CMK (cell line): ENCODE data around the gene STAM.
"Not testable (repeated sequence)": the region's sequence is repeated elsewhere in the genome, so short reads cannot be mapped to it uniquely, and the experiment has no call there.

Source experiments
- DNase-seq: peaks from one replicate; pipeline ENCODE4 v3.0.0-alpha.2; 2010; ENCODE audit warnings: low read depth

The STAM gene

GRCh38 chr10:17676919-17677318 lies 33.0 kb downstream of the STAM start:
- DNase-seq, result no peak

GRCh38 chr10:17682236-17682946 lies 38.4 kb downstream of the STAM start:
- DNase-seq, result no peak

DNA sequence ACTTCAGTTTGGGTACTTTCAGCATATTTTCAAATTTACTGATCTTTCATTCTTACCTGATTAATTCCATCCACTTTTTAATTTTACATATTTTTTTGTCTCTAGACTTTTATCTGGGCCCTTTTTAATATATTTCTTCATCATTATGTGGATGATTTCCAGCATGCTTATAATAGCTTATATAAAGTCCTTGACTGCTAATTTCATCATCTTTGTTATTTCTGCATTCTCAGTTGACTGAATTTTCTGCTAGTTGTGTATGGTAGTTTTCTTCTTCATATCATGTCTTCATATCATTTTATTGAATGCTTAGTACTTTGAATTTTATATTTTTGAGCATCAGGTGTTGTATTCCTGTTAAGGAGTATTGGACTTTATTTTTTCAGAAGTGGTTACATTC lies 39.6 kb downstream of the STAM start:
- no peak for DNase-seq

DNA sequence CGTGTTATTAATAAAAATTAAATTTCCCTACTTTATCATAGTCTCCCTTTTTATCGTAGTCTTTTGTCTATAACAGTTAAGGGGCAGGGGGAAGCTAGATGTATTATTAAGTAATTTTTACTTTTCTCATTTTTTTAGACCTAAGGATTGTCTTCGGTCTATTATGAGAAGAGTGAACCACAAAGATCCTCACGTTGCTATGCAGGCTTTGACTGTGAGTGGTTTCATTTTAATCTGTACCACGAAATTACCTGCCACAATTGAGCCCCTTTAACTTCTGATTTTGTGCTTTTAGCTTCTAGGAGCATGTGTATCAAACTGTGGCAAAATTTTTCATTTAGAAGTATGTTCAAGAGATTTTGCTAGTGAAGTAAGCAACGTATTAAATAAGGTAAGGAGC lies 40.6 kb downstream of the STAM start:
- no peak for DNase-seq

DNA sequence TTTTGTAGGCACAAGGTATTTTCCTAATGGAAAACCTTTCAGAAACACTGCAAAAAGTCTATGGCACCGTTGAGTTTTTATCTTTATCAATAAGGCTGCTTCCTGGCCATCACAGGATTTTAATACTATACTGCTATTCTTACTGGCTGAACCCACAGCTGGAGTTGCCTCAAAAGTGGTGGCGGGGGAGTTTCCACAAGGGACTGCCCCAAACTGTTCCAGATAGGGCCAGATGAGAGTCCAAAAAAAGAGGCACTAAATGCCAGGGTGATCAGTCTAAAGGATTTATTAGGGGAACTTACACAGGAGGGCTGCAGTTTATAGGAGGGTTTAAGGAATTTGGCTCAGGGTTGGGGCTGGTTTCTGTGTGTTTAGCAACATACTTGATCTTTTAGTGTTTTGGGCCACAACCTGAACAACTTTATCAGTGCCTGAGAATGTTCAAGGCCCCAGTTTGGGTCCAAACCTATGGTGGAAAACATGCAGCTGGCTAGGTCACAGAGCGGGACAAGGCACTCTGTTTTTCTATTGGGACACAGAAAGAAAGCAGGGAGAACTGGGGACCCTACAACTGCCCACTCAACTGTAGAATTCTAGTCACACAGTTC lies 41.4 kb downstream of the STAM start:
- no peak for DNase-seq

DNA sequence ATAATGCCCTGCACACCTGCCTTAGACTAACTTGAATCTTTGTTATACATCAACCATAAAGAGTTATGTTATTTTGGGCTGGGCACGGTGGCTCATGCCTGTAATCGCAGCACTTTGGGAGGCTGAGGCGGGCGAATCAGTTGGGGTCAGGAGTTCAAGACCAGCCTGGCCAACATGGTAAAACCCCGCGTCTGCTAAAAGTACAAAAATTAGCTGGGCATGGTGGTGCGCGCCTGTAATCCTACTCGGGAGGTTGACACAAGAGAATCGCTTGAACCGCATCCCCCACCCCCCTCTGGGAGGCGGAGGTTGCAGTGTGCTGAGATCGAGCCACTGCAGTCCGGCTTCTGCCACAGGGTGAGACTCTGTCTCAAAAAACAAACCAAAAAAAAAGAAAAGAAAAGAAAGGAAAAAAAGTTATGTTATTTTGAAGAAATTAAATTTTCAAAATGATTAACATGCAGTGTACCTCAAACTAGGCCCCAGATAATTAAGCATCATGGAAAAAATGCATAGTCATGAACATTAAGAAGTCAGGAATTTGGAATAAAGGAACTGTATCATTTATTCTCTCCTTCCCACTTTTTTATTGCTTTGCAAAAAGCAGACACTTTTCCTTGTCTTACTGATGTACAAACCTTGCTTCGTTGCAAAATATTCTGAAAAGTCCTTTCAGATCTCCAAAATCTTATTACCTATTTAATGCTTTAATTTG lies 43.3 kb downstream of the STAM start:
- DNase-seq, result no peak

GRCh38 chr10:17689137-17689536 lies 45.2 kb downstream of the STAM start:
- DNase-seq, result no peak

DNA sequence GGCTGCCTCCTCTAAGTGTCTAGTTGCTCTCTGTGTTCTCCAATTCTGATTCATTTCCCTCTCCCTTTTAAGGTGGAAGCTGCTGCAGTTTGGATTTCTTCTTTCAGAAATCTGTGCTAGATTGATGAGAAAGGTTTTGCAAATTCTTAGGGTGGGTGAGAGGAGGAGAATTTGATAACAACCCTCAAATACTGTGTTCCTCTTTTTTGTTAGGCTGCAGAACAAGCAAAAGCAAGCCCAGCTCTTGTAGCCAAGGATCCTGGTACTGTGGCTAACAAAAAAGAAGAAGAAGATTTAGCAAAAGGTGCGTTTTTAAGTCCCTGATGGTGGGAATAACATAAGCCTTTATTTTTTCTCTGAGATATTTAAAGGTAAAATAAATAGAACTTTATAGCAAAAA lies 49.1 kb downstream of the STAM start:
- DNase-seq, result no peak

DNA sequence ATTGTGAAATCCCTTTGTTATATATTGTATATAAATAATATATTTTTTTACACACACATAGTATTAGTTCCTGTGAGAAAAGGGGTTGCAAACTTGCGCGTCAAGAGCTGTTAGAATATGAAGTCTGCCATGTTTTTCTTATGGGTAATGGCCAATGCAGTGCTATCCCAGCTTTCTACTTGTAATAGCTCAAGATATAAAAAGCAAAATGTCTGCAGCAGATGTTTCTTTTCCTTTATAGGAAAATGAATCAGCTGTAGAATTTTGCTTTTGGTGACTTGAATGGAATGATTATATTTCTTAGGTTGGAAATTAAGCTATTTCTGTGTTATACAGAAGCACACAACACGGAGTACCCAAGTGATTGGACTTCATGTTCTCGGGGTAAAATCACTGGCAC lies 54.7 kb downstream of the STAM start:
- DNase-seq, result no peak

DNA sequence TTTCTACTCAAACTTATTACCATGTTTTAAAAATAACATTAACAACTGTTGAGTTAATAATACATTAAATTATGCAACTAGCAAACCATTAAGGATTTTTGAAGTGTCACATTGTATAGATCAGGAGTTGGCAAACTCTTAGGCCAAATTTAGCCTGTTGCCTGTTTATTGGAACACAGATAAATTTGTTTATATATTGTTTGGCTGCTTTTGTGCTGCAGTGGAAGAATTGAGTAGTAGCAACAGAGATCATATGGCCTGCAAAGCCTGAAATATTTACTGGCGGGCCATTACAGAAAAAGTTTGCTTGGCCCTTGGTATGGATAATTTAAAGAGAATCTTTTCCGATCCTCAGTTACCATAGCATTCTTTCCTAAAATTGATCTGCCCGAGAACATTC lies 57.4 kb downstream of the STAM start:
- DNase-seq, result no peak

GRCh38 chr10:17703706-17704105 lies 59.8 kb downstream of the STAM start:
- DNase-seq, result no peak

- no peak for DNase-seq
These were observed 64.9 kb downstream of the STAM start for GRCh38 chr10:17708821-17709220.

DNA sequence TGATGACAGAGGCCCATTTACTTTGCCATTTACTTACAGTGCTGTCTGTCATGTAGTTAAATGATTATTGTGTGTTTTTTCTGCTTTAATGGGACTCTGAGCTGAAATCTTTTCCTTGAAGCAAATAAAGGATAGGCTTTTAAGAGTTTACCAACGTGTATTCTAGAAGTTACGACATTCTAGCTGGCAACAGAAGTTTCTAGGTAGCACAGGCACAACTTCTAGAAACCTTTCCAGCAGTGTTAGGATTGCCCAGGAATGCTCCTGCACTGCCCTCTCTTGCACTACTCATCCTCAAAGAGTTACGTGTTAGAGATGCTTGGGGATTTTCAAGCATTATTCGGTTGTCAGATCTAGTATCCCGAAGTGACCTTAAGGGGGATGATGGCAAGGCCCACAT lies 65.5 kb downstream of the STAM start:
- DNase-seq, result no peak

DNA sequence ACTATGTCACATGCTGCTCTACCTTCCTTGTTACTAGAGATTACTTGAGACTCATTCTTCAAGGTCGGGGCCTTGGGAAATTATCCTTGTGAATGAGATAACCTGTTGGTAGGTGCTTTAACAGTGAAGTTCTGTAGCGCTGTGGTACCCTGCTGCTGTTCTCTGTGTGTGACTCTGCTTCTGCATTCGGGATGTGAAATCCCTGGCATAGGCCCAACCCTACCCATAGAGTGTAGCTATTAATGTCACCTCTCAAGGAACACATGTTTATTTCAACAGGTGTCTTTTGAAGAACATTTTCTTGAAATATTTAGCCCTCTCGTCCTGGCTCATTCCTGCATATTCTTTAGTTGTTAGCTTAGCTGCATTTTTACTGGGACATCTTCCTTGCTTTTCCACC lies 66.2 kb downstream of the STAM start:
- no peak for DNase-seq

DNA sequence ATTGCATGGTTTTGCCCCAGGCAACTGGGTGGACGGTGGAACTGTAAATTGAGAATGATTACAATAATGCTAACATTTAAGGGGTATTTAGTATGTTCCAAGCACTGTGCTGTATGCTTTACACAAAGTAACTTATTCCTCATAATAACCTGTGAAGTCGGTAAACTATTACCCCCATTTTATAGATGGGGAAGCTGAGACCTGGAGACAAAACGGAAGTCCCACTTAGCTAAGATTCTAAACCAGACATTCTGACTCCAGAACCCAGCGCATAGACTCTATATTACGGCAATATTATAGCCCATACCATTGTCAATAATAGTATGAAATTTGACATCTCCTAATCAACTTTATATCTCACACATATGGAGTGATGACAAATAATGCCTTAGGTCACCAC lies 68.1 kb downstream of the STAM start:
- DNase-seq, result no peak

DNA sequence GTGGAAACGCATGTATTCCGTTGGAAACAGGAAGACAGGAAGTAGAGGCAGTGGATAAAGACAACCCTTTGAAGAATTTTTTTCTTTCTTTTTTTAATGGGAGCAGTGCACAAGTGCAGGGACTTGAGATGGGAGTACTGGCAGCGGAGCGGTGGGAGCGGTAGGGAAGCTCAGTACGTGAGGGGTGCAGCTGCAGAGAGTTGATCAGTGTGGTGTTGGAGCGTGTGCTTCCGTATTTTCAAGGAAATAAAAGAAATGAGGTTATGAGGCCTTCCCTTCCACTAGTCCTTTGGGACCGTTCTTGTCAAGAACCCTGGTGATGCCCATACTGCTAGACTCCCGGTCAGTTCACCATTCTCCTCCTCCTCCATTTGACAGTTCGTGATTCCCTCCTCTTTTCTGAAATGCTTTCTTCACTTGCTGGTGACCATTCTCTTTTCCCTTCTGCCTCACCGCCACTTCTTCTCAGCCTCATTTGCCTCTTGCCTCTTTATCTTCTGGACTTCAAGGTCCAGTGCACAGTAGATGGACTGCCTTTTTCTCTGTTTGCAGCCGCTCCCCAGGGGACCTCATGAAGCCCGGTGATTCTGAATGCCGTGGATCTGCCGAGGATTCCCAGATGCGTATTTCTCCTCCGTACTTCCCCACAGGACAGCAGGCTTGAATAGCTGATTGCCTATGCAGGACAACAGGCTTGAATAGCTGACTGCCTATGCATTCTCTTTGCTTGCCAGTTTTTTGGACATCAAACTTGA lies 68.9 kb downstream of the STAM start:
- DNase-seq, result no peak

GRCh38 chr10:17713758-17714157 lies 69.8 kb downstream of the STAM start:
- no peak for DNase-seq

- DNase-seq, result no peak
These were observed 72.2 kb downstream of the STAM start for GRCh38 chr10:17716161-17716560.

- not testable (repeated sequence) for DNase-seq
These were observed 78.5 kb downstream of the STAM start for GRCh38 chr10:17722317-17723014.

DNA sequence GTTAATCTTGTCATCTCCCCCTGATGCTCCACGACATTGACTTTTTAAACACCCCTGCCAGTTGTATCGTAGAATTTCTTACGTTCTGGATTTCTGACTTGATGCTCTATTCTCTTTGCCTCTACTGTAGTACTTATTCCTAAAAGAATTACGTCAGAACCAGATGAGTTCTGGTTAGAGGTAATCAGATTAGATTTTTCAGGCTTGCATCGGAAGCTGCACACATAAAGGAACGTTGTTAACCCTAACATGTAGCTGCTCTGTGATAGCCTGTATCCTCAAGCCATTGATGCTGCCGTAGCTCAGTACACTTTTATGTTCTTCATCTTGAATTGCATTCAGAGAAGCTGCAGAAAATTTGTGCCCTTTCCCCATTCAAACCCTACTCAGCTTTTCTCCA lies 81.8 kb downstream of the STAM start:
- no peak for DNase-seq

GRCh38 chr10:17729630-17730029 lies 85.7 kb downstream of the STAM start:
- no peak for DNase-seq

DNA sequence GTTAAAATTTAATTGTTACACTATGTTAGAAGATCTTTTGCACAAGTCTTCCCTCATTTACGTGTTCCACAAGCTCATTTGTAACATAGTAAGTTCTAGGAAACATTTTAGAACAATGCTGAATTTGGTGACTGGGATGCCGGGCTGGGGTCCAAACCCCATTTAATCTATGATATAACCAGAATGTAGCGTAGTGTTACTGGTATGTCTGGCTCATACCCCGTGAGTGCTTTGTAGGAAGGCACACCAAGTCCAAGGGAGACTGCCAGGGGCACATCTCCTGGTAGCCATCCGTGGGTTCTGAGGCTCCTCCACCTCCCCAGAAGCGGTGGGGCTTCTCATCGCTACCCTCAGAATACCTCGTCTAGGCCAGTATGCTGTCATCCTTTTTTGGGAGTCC lies 86.7 kb downstream of the STAM start:
- DNase-seq, result no peak
